Neural cell (in vitro differentiated cells): Measurements from ENCODE around the gene PUS7. TPM values are rescaled to one million over a fixed set of nuclear protein-coding genes. Genes with fewer than 3 reads are reported as not detected.

ENCODE experiments used
- H2AFZ ChIP-seq: fragments of 200-600, 300-800 bp; sonication (generic), shearing (Covaris generic); 2 replicates; pipeline ENCODE4 v1.6.0; 2014; ENCODE audit warnings: low read depth, mild to moderate bottlenecking, antibody characterized with exemption, low read length, moderate library complexity
- H3F3A ChIP-seq: fragments of 200-600 bp; shearing (Covaris generic); 2 replicates; pipeline ENCODE4 v1.6.1; 2016; ENCODE audit warnings: mild to moderate bottlenecking, moderate library complexity, mixed read lengths, antibody characterized with exemption, low read length; ENCODE audit not compliant: insufficient read depth, poor library complexity, severe bottlenecking
- H3K27ac ChIP-seq: fragments of 200-600, 300-800 bp; sonication (generic), shearing (Covaris generic); 2 replicates; pipeline ENCODE4 v1.5.1; 2014; ENCODE audit warnings: mild to moderate bottlenecking, low read length, moderate library complexity
- H3K27me3 ChIP-seq: fragments of 300-800, 200-600 bp; sonication (generic), shearing (Covaris generic); 2 replicates; pipeline ENCODE4 v1.6.0; 2014; ENCODE audit warnings: mild to moderate bottlenecking, low read depth, low read length, moderate library complexity; ENCODE audit not compliant: insufficient read depth
- H3K36me3 ChIP-seq: fragments of 300-800, 200-600 bp; sonication (generic), shearing (Covaris generic); 2 replicates; pipeline ENCODE4 v1.5.1; 2014; ENCODE audit warnings: mild to moderate bottlenecking, antibody characterized with exemption, low read length, moderate library complexity; ENCODE audit not compliant: insufficient read depth
- H3K4me2 ChIP-seq: fragments of 300-800, 200-600 bp; sonication (generic), shearing (Covaris generic); 2 replicates; pipeline ENCODE4 v1.6.0; 2014; ENCODE audit warnings: mild to moderate bottlenecking, low read length
- H3K4me3 ChIP-seq: fragments of 300-800, 200-600 bp; sonication (generic), shearing (Covaris generic); 2 replicates; pipeline ENCODE4 v1.5.1; 2014; ENCODE audit warnings: mild to moderate bottlenecking, low read length, moderate library complexity
- H3K79me2 ChIP-seq: fragments of 200-600 bp; shearing (Covaris generic); replicated peaks from 2 replicates; pipeline ENCODE4 v1.6.0; 2014; ENCODE audit warnings: mild to moderate bottlenecking, low read length, moderate library complexity; ENCODE audit not compliant: insufficient read depth
- H3K9ac ChIP-seq: fragments of 300-800, 200-600 bp; sonication (generic), shearing (Covaris generic); 2 replicates; pipeline ENCODE4 v1.6.1; 2016; ENCODE audit warnings: mild to moderate bottlenecking, low read length, mixed read lengths
- H3K9me2 ChIP-seq: fragments of 200-600 bp; shearing (Covaris generic); 2 replicates; pipeline ENCODE4 v1.6.1; 2016; ENCODE audit warnings: mild to moderate bottlenecking, low read length, mixed read lengths; ENCODE audit not compliant: insufficient read depth
- H3K9me3 ChIP-seq: fragments of 200-600, 300-800 bp; sonication (generic), shearing (Covaris generic); 2 replicates; pipeline ENCODE4 v1.6.1; 2016; ENCODE audit warnings: mild to moderate bottlenecking, mixed run types, low read length, moderate library complexity, mixed read lengths
- H4K20me1 ChIP-seq: fragments of 200-600 bp; shearing (Covaris generic); 2 replicates; pipeline ENCODE4 v1.6.1; 2016; ENCODE audit warnings: mild to moderate bottlenecking, mixed run types; ENCODE audit not compliant: insufficient read depth
- CTCF ChIP-seq: fragments of 450-650 bp; IDR thresholded peaks from 2 replicates; pipeline ENCODE4 v1.5.1; 2014; ENCODE audit warnings: antibody characterized with exemption, mild to moderate bottlenecking, moderate library complexity; ENCODE audit not compliant: poor library complexity, severe bottlenecking
- EP300 ChIP-seq: fragments of 450-650 bp; conservative IDR thresholded peaks from 2 replicates; pipeline ENCODE4 v1.6.1; 2014; ENCODE audit warnings: antibody characterized with exemption, mild to moderate bottlenecking, moderate library complexity; ENCODE audit not compliant: poor library complexity, severe bottlenecking
- EZH2 ChIP-seq: fragments of 200-600, 300-800 bp; shearing (Covaris generic), sonication (generic); IDR thresholded peaks from 2 replicates; pipeline ENCODE4 v1.6.1; 2014; ENCODE audit warnings: antibody characterized with exemption, low read length, borderline replicate concordance, mild to moderate bottlenecking; ENCODE audit not compliant: insufficient read depth, poor library complexity, severe bottlenecking
- MXI1 ChIP-seq: fragments of 450-650 bp; conservative IDR thresholded peaks from 2 replicates; pipeline ENCODE4 v1.6.1; 2014; ENCODE audit warnings: antibody characterized with exemption, mild to moderate bottlenecking; ENCODE audit not compliant: poor library complexity, severe bottlenecking
- POLR2AphosphoS5 ChIP-seq: IDR thresholded peaks from 2 replicates; pipeline ENCODE4 v1.6.1; 2012
- RAD21 ChIP-seq: fragments of 450-650 bp; conservative IDR thresholded peaks from 2 replicates; pipeline ENCODE4 v1.6.1; 2014; ENCODE audit warnings: antibody characterized with exemption, mild to moderate bottlenecking, moderate library complexity
- REST ChIP-seq: IDR thresholded peaks from 2 replicates; pipeline ENCODE4 v1.6.1; 2012; ENCODE audit warnings: borderline replicate concordance
- SMC3 ChIP-seq: fragments of 450-650 bp; conservative IDR thresholded peaks from 2 replicates; pipeline ENCODE4 v1.6.1; 2014; ENCODE audit warnings: antibody characterized with exemption, mild to moderate bottlenecking, moderate library complexity; ENCODE audit not compliant: poor library complexity
- TAF1 ChIP-seq: IDR thresholded peaks from 2 replicates; pipeline ENCODE4 v1.6.1; 2012; ENCODE audit warnings: low read depth
- polyA plus RNA-seq: library from polyadenylated mRNA; depleted of rRNA; stranded (reverse); fragments of >200 nt; gene quantifications from 2 replicates; pipeline ENCODE4 v1.2.3, GENCODE V29; 2014

Gene PUS7
- polyA plus RNA-seq, 1 donor from 2014 or later = 7.5 TPM

- H3K4me3 ChIP-seq = no peak overlapping the region
- H3K79me2 ChIP-seq = no peaks in the 10 kb centered on the region
- no peak overlapping the region for H3K27ac ChIP-seq
- TF ChIP-seq TAF1 (no peak), POLR2AphosphoS5 (no peak), MXI1 (no peak), CTCF (no peak), EZH2 (no peak), SMC3 (no peak), RAD21 (no peak), EP300 (no peak), REST (no peak)
- H3K27me3 ChIP-seq = no peaks in the 10 kb centered on the region
- H3K9me2 ChIP-seq = no peaks in the 10 kb centered on the region
- no peaks in the 10 kb centered on the region for H4K20me1 ChIP-seq
- H3K4me2 ChIP-seq = no peak overlapping the region
- H3F3A ChIP-seq = no peaks in the 10 kb centered on the region
- H3K36me3 ChIP-seq = no peaks in the 10 kb centered on the region
- no peak overlapping the region for H2AFZ ChIP-seq
- H3K9me3 ChIP-seq = no peaks in the 10 kb centered on the region
- H3K9ac ChIP-seq = no peak overlapping the region
Measured at GRCh38 chr7:105493923-105494315, 28.2 kb downstream of the PUS7 start.

- Histone ChIP-seq H3K27ac (no peak overlapping the region), H3K9ac (no peak overlapping the region)
Measured at GRCh38 chr7:105493196-105493922, 28.7 kb downstream of the PUS7 start.

More at GRCh38 chr7:105493196-105493922, 28.7 kb downstream of the PUS7 start:
- no peaks in the 10 kb centered on the region for H3K9me2 ChIP-seq
- no peaks in the 10 kb centered on the region for H3K79me2 ChIP-seq
- no peak overlapping the region for H3K4me3 ChIP-seq
- no peaks in the 10 kb centered on the region for H3K36me3 ChIP-seq
- H3F3A ChIP-seq = no peaks in the 10 kb centered on the region
- H2AFZ ChIP-seq = no peak overlapping the region
- H3K9me3 ChIP-seq = no peaks in the 10 kb centered on the region
- no peaks in the 10 kb centered on the region for H4K20me1 ChIP-seq
- no peaks in the 10 kb centered on the region for H3K27me3 ChIP-seq
- TF ChIP-seq POLR2AphosphoS5 (no peak), MXI1 (no peak), EZH2 (no peak), SMC3 (no peak), EP300 (no peak), TAF1 (no peak), REST (no peak), RAD21 (no peak)
- no peak overlapping the region for H3K4me2 ChIP-seq
